ENCODE measurements around the gene OGFOD2.

GRCh38 chr12:122985338-122986257 lies 10.6 kb downstream of the OGFOD2 start:
- no peak for TF ChIP-seq CTCF (IDR thresholded peaks at IDR 0.05)
- TF ChIP-seq POLR2A (IDR thresholded peaks at IDR 0.05) = no peak
